ENCODE measurements around the gene MOAP1. TPM values are rescaled to one million over a fixed set of nuclear protein-coding genes. Genes with fewer than 3 reads are reported as not detected.
"Not testable (repeated sequence)": the region's sequence is repeated elsewhere in the genome, so short reads cannot be mapped to it uniquely, and the experiment has no call there.

MOAP1 gene
- total RNA-seq, 2 donors from 2014 or later: 21.1 to 27.5 TPM

GRCh38 chr14:93150227-93151208, 34.2 kb downstream of the MOAP1 start:
- peaks cover 16% of the 10 kb centered on the region for H3K4me1 Mint-ChIP-seq (ENCODE audit: low read depth)
- H3K27ac Mint-ChIP-seq: no peak overlapping the region
- H3K4me3 Mint-ChIP-seq: no peak overlapping the region
- ATAC-seq (replicated peaks in 1 of 2) (no peak), DNase-seq (no peak)
- no peaks in the 10 kb centered on the region for H3K9me3 Mint-ChIP-seq
- H3K27me3 Mint-ChIP-seq (ENCODE audit: low read depth): no peaks in the 10 kb centered on the region
- H3K36me3 Mint-ChIP-seq (ENCODE audit: insufficient read depth in 2 of 2): no peaks in the 10 kb centered on the region

GRCh38 chr14:93148979-93149378, 35.7 kb downstream of the MOAP1 start:
- Mint-ChIP-seq H3K27ac (no peak overlapping the region), H3K4me3 (no peak overlapping the region), H3K27me3 (ENCODE audit: low read depth) (no peaks in the 10 kb centered on the region), H3K9me3 (no peaks in the 10 kb centered on the region), H3K4me1 (ENCODE audit: low read depth) (peaks cover 18% of the 10 kb centered on the region), H3K36me3 (ENCODE audit: insufficient read depth in 2 of 2) (no peaks in the 10 kb centered on the region)
- ATAC-seq (replicated peaks in 1 of 2) (no peak), DNase-seq (no peak)

- ATAC-seq (replicated peaks in 1 of 2) (peak; percentile 91 to 94), DNase-seq (peak; percentile 47 to 66)
- Mint-ChIP-seq H3K27me3 (ENCODE audit: low read depth) (no peaks in the 10 kb centered on the region), H3K4me3 (peak overlapping the region; percentile 6 to 57), H3K9me3 (no peaks in the 10 kb centered on the region), H3K36me3 (ENCODE audit: insufficient read depth in 2 of 2) (no peaks in the 10 kb centered on the region), H3K27ac (peak overlapping the region; percentile 72), H3K4me1 (ENCODE audit: low read depth) (peaks cover 18% of the 10 kb centered on the region)
These were observed 38.6 kb downstream of the MOAP1 start for GRCh38 chr14:93146119-93146518.

- no peak overlapping the region for H3K4me3 Mint-ChIP-seq
- ATAC-seq (replicated peaks in 1 of 2): no peak
- H3K4me1 Mint-ChIP-seq (ENCODE audit: low read depth): peaks cover 14% of the 10 kb centered on the region
- H3K9me3 Mint-ChIP-seq: no peaks in the 10 kb centered on the region
- no peak for DNase-seq
- H3K36me3 Mint-ChIP-seq (ENCODE audit: insufficient read depth in 2 of 2): no peaks in the 10 kb centered on the region
- no peak overlapping the region for H3K27ac Mint-ChIP-seq
- H3K27me3 Mint-ChIP-seq (ENCODE audit: low read depth): no peaks in the 10 kb centered on the region
These were observed 41.6 kb downstream of the MOAP1 start for GRCh38 chr14:93142854-93143652.

- H3K9me3 Mint-ChIP-seq: no peaks in the 10 kb centered on the region
- H3K27me3 Mint-ChIP-seq (ENCODE audit: low read depth): no peaks in the 10 kb centered on the region
- DNase-seq: no peak
- no peak for ATAC-seq (replicated peaks in 1 of 2)
- H3K27ac Mint-ChIP-seq: no peak overlapping the region
- H3K36me3 Mint-ChIP-seq (ENCODE audit: insufficient read depth in 2 of 2): no peaks in the 10 kb centered on the region
- no peak overlapping the region for H3K4me3 Mint-ChIP-seq
- peaks cover 5% of the 10 kb centered on the region for H3K4me1 Mint-ChIP-seq (ENCODE audit: low read depth)
These were observed 46.8 kb downstream of the MOAP1 start for GRCh38 chr14:93137864-93138263.

GRCh38 chr14:93136508-93136907, 48.2 kb downstream of the MOAP1 start:
- ATAC-seq (replicated peaks in 1 of 2); H3K9me3 Mint-ChIP-seq; H3K4me1 Mint-ChIP-seq (ENCODE audit: low read depth): not testable (repeated sequence)

GRCh38 chr14:93136009-93136408, 48.7 kb downstream of the MOAP1 start:
- H3K27me3 Mint-ChIP-seq (ENCODE audit: low read depth): no peaks in the 10 kb centered on the region
- no peaks in the 10 kb centered on the region for H3K36me3 Mint-ChIP-seq (ENCODE audit: insufficient read depth in 2 of 2)
- ATAC-seq (replicated peaks in 1 of 2) (no peak), DNase-seq (no peak)
- no peak overlapping the region for H3K27ac Mint-ChIP-seq
- peaks cover 5% of the 10 kb centered on the region for H3K4me1 Mint-ChIP-seq (ENCODE audit: low read depth)
- H3K4me3 Mint-ChIP-seq: no peak overlapping the region
- no peaks in the 10 kb centered on the region for H3K9me3 Mint-ChIP-seq

More at GRCh38 chr14:93136508-93136907, 48.2 kb downstream of the MOAP1 start:
- not testable (repeated sequence) for H3K27me3 Mint-ChIP-seq (ENCODE audit: low read depth); H3K27ac Mint-ChIP-seq; DNase-seq; H3K36me3 Mint-ChIP-seq (ENCODE audit: insufficient read depth in 2 of 2); H3K4me3 Mint-ChIP-seq

- H3K4me3 Mint-ChIP-seq: no peak overlapping the region
- no peaks in the 10 kb centered on the region for H3K9me3 Mint-ChIP-seq
- DNase-seq (no peak), ATAC-seq (replicated peaks in 1 of 2) (no peak)
- H3K36me3 Mint-ChIP-seq (ENCODE audit: insufficient read depth in 2 of 2): no peaks in the 10 kb centered on the region
- H3K27me3 Mint-ChIP-seq (ENCODE audit: low read depth): no peaks in the 10 kb centered on the region
- no peak overlapping the region for H3K27ac Mint-ChIP-seq
- H3K4me1 Mint-ChIP-seq (ENCODE audit: low read depth): peaks cover 5% of the 10 kb centered on the region
These were observed 49.3 kb downstream of the MOAP1 start for GRCh38 chr14:93135399-93135798.

- H3K27me3 Mint-ChIP-seq (ENCODE audit: low read depth): no peaks in the 10 kb centered on the region
These were observed 51.2 kb downstream of the MOAP1 start for GRCh38 chr14:93133464-93133863.

GRCh38 chr14:93132472-93133065, 52.1 kb downstream of the MOAP1 start:
- ATAC-seq (replicated peaks in 1 of 2): peak in 1 of 2 donors; percentile 49
- H3K27ac Mint-ChIP-seq: no peak overlapping the region
- no peaks in the 10 kb centered on the region for H3K4me1 Mint-ChIP-seq (ENCODE audit: low read depth)
- DNase-seq: peak in 1 of 2 donors; percentile 14
- H3K9me3 Mint-ChIP-seq: no peaks in the 10 kb centered on the region
- H3K4me3 Mint-ChIP-seq: no peak overlapping the region
- no peaks in the 10 kb centered on the region for H3K36me3 Mint-ChIP-seq (ENCODE audit: insufficient read depth in 2 of 2)
- H3K27me3 Mint-ChIP-seq (ENCODE audit: low read depth): no peaks in the 10 kb centered on the region

More at GRCh38 chr14:93133464-93133863, 51.2 kb downstream of the MOAP1 start:
- no peak for ATAC-seq (replicated peaks in 1 of 2)
- Mint-ChIP-seq H3K4me1 (ENCODE audit: low read depth) (no peaks in the 10 kb centered on the region), H3K36me3 (ENCODE audit: insufficient read depth in 2 of 2) (no peaks in the 10 kb centered on the region), H3K27ac (no peak overlapping the region), H3K4me3 (no peak overlapping the region), H3K9me3 (no peaks in the 10 kb centered on the region)
- DNase-seq: no peak

Measured in activated T-cell treated with anti-CD3 and anti-CD28 coated beads, Interleukin-2, amount 50 U/mL, for 72 hours (primary cell).